ENCODE measurements around the gene USP36. TPM values are rescaled to one million over a fixed set of nuclear protein-coding genes. Genes with fewer than 3 reads are reported as not detected.
A peak's percentile ranks its signal among the peaks of the same experiment; 100 is the strongest.

USP36 gene
- total and polyA plus RNA-seq, 9 of the 15 experiments (the other 6 are each of a cell fraction or from before 2014, with no cell fraction given), result 6.4 to 72.8 (median 22.5) TPM

- TF ChIP-seq ZKSCAN8 (CRISPR knock-in tag; IDR thresholded peaks at IDR 0.05), result no peak
- TF ChIP-seq TEAD1 (CRISPR knock-in tag; IDR thresholded peaks at IDR 0.05), result no peak
- TF ChIP-seq CBFA2T3 (IDR thresholded peaks at IDR 0.05), result no peak
- no peak for TF ChIP-seq ZBTB49 (CRISPR knock-in tag; IDR thresholded peaks at IDR 0.05; ENCODE audit: borderline replicate concordance)
- TF ChIP-seq TSHZ1 (CRISPR knock-in tag; IDR thresholded peaks at IDR 0.05), result no peak
- TF ChIP-seq NBN (IDR thresholded peaks at IDR 0.05; ENCODE audit: low read depth), result no peak
- peak; percentile 46 for TF ChIP-seq JUN (IDR thresholded peaks at IDR 0.05; ENCODE audit: borderline replicate concordance, low read depth, low read length)
- no peak for TF ChIP-seq JUN (CRISPR knock-in tag; IDR thresholded peaks at IDR 0.05; ENCODE audit: borderline replicate concordance)
- TF ChIP-seq TFAP4 (CRISPR knock-in tag; IDR thresholded peaks at IDR 0.05; ENCODE audit: borderline replicate concordance), result no peak
- no peak for TF ChIP-seq RAD21 (CRISPR knock-in tag; conservative IDR thresholded peaks at IDR 0.05 in 1 of 2, IDR thresholded peaks at IDR 0.05 in 1 of 2)
- peak; percentile 92 for TF ChIP-seq ATF3 (IDR thresholded peaks at IDR 0.05)
- TF ChIP-seq ATF3 (CRISPR knock-in tag; conservative IDR thresholded peaks at IDR 0.05), result no peak
- no peak for TF ChIP-seq ZNF347 (CRISPR knock-in tag; IDR thresholded peaks at IDR 0.05; ENCODE audit: low read depth)
- no peak for TF ChIP-seq STAG1 (CRISPR knock-in tag; IDR thresholded peaks at IDR 0.05; ENCODE audit: borderline replicate concordance)
Observed at GRCh38 chr17:78753316-78754250, 87.0 kb downstream of the USP36 start (continued).

All from K562 (cell line).